GM12878 (cell line): ENCODE results near the gene DDX27. TPM values are rescaled to one million over a fixed set of nuclear protein-coding genes. Genes with fewer than 3 reads are reported as not detected.
"Not testable (repeated sequence)": the region's sequence is repeated elsewhere in the genome, so short reads cannot be mapped to it uniquely, and the experiment has no call there.

Source experiments
- ATAC-seq: fragments of 200-7000 bp; cut with Tn5 transposase; 3 replicates; pipeline ENCODE4 v1.9.1; 2020; ENCODE audit warnings: mild to moderate bottlenecking, moderate library complexity
- BruUV-seq: library from RNA; stranded (reverse); fragments of 400-500 nt; replicated peaks from 2 replicates; lab custom pipeline; 2021; lab: Mats Ljungman, UMichigan
- CTCF ChIA-PET: fragments of 300-600 bp; sonication (Branson Sonifier 250); formaldehyde crosslinking; extraction: SDS; loops from one replicate; lab custom pipeline; 2021; ENCODE audit warnings: inconsistent platforms; lab: Yijun Ruan, JAX
- POLR2A ChIA-PET: fragments of 350-600 bp; formaldehyde crosslinking; extraction: SDS; loops from one replicate; lab custom pipeline; 2021; ENCODE audit warnings: inconsistent platforms; lab: Charles Lee
- RAD21 ChIA-PET: fragments of 300-600 bp; sonication (Branson Sonifier 250); formaldehyde crosslinking; loops from one replicate; lab custom pipeline; 2023; ENCODE audit warnings: antibody characterized with exemption; ENCODE audit not compliant: unreplicated experiment; lab: Charles Lee
- SMC1A ChIA-PET: fragments of 300-600 bp; sonication (Branson Sonifier 250); formaldehyde crosslinking; loops from one replicate; lab custom pipeline; 2023; ENCODE audit not compliant: unreplicated experiment, uncharacterized antibody; lab: Charles Lee
- DNase-seq: peaks from one replicate; pipeline ENCODE4 v3.0.0-alpha.2; 2011; ENCODE audit warnings: low read depth, low spot score
- FAIRE-seq: peaks from 3 replicates; lab custom pipeline; 2011; peaks lifted over from hg19 to GRCh38; lab: Jason Lieb, UNC
- H2AFZ ChIP-seq: 2 replicates; pipeline ENCODE4 v1.6.0; 2011; ENCODE audit warnings: low read depth, low read length, control low read depth; ENCODE audit not compliant: control insufficient read depth
- H3K27ac ChIP-seq: 2 replicates; pipeline ENCODE4 v1.5.1; 2011; ENCODE audit warnings: control low read depth; ENCODE audit not compliant: control insufficient read depth, insufficient read depth
- H3K27me3 ChIP-seq, 2 experiments: replicated peaks in 1 of 2; 2 replicates each; pipeline versions ENCODE4 v1.6.0 to v1.6.1; 2011; ENCODE audit warnings: low read length in 1 of 2; ENCODE audit not compliant: control insufficient read depth in 2 of 2, insufficient read depth in 2 of 2
- H3K36me3 ChIP-seq, 2 experiments: 2 replicates each; pipeline ENCODE4 v1.5.1; 2011; ENCODE audit warnings: low read length in 1 of 2; ENCODE audit not compliant: control insufficient read depth in 2 of 2, insufficient read depth in 2 of 2
- H3K4me1 ChIP-seq: 2 replicates; pipeline ENCODE4 v1.6.1; 2011; ENCODE audit warnings: mild to moderate bottlenecking, low read length, moderate library complexity, mixed read lengths; ENCODE audit not compliant: control insufficient read depth, insufficient read depth
- H3K4me2 ChIP-seq: 2 replicates; pipeline ENCODE4 v1.6.0; 2011; ENCODE audit warnings: control low read depth; ENCODE audit not compliant: control insufficient read depth, insufficient read depth
- H3K4me3 ChIP-seq: fragments of 200-600 bp; sonication (generic); 2 replicates; pipeline ENCODE4 v1.5.1; 2016
- H3K79me2 ChIP-seq: 2 replicates; pipeline ENCODE4 v1.6.0; 2011; ENCODE audit warnings: low read length; ENCODE audit not compliant: control insufficient read depth, insufficient read depth
- H3K9ac ChIP-seq: 2 replicates; pipeline ENCODE4 v1.8.0; 2011; ENCODE audit warnings: low read length, control low read depth, mixed read lengths; ENCODE audit not compliant: control insufficient read depth, insufficient read depth
- H3K9me3 ChIP-seq: replicated peaks from 3 replicates; pipeline ENCODE4 v1.5.1; 2011; ENCODE audit warnings: mild to moderate bottlenecking, low read length; ENCODE audit not compliant: control insufficient read depth, insufficient read depth
- H4K20me1 ChIP-seq: 2 replicates; pipeline ENCODE4 v1.6.0; 2011; ENCODE audit not compliant: control insufficient read depth, insufficient read depth
- USF1 ChIP-seq: IDR thresholded peaks from 2 replicates; pipeline ENCODE4 v1.6.1; 2011; ENCODE audit warnings: borderline replicate concordance, low read depth, mild to moderate bottlenecking, moderate library complexity, mixed read lengths, low read length; ENCODE audit not compliant: insufficient read depth; ENCODE audit errors: extremely low read length
- WGBS: methylation state at CpG from one replicate; pipeline ENCODE4 v1.1.6; 2016; ENCODE audit warnings: low lambda C conversion rate; ENCODE audit not compliant: insufficient replicate concordance, insufficient coverage; ENCODE audit errors: missing lambda C conversion rate; 5-methylcytosine and 5-hydroxymethylcytosine counted together
- in situ Hi-C: fragments of 300-500 bp; cut with MboI; formaldehyde crosslinking; loops from 9 replicates; pipeline ENCODE4 v1.14.3; 2018; ENCODE audit warnings: mixed read lengths
- intact Hi-C: fragments of 100-400 bp; cut with micrococcal nuclease; formaldehyde crosslinking; loops from one replicate; pipeline ENCODE4 v1.14.2; 2022; ENCODE audit not compliant: unreplicated experiment
- polyA plus RNA-seq, 11 experiments: library from polyadenylated mRNA; depleted of rRNA in 4 of 11; unstranded in 6 of 11; stranded (reverse) in 5 of 11; fragments of >200 nt; fragmentation: Nextera tagmentation in 4 of 11; fragmentation: Illumina TruSeq in 1 of 11; extraction: Ambion mirVana in 4 of 11; extraction: Trizol in 1 of 11; gene quantifications; 1 replicate in 1 of 11; 2 replicates in 10 of 11; pipeline versions ENCODE4 v1.2.1 to v1.2.3, GENCODE V29; 2011 to 2016; ENCODE audit warnings: inconsistent platforms in 2 of 11, missing spikeins in 2 of 11, low read depth in 1 of 11
- total RNA-seq, 4 experiments: library from RNA; depleted of rRNA in 3 of 4; stranded (reverse); fragments of >200 nt in 3 of 4; fragmentation: Illumina TruSeq in 1 of 4; extraction: Trizol in 1 of 4; gene quantifications; 2 replicates each; pipeline versions ENCODE4 v1.2.1 to v1.2.3, GENCODE V29; 2013 to 2021

DDX27 gene
- total and polyA plus RNA-seq, 10 of the 15 experiments (the other 5 are each of a cell fraction or from before 2014, with no cell fraction given), result 19.8 to 78.8 (median 54.9) TPM

GRCh38 chr20:49187851-49188641 lies 31.2 kb upstream of the DDX27 start, which contains the start of gene STAU1 (continued):
- no peak for TF ChIP-seq USF1

- H4K20me1 ChIP-seq, intact Hi-C loops, H3K4me3 ChIP-seq, H3K4me1 ChIP-seq, RAD21 ChIA-PET, H3K36me3 ChIP-seq, H3K79me2 ChIP-seq, H3K9ac ChIP-seq, ATAC-seq, FAIRE-seq, H3K27me3 ChIP-seq, DNase-seq, BruUV-seq, H3K4me2 ChIP-seq, H2AFZ ChIP-seq, H3K27ac ChIP-seq, in situ Hi-C loops, H3K9me3 ChIP-seq: not testable (repeated sequence)
- SMC1A ChIA-PET, result interaction anchor here (0.7 to 0.8 kb wide), 2 partner anchors 23 to 65 kb away, joined by 3 to 4 read pairs; no protein-coding TSS in a partner anchor
- WGBS, result 47% methylated on average over 11 of the region's 11 CpGs
- CTCF ChIA-PET, result interaction anchor here (1.1 kb wide), 1 partner anchor 23 kb away, joined by 3 read pairs; no protein-coding TSS in a partner anchor
- POLR2A ChIA-PET, result interaction anchor here (1.0 kb wide), 1 partner anchor 14 kb away, joined by 3 read pairs; no protein-coding TSS in a partner anchor
Measured at GRCh38 chr20:49192944-49193518, 26.2 kb upstream of the DDX27 start.
